ENCODE results near the gene FBXW4.

- TF ChIP-seq TAF1 (IDR thresholded peaks at IDR 0.05; ENCODE audit: low read depth, low read length): no peak
- TF ChIP-seq POLR2A (IDR thresholded peaks at IDR 0.05; ENCODE audit: low read depth, low read length): no peak
- no peak for TF ChIP-seq SPI1 (IDR thresholded peaks at IDR 0.05; ENCODE audit: low read depth, low read length)
Measured at GRCh38 chr10:101716891-101717659, 22.1 kb upstream of the FBXW4 start.

All from GM12891 (cell line).